Measurements from ENCODE around the gene RFPL1.
"Not testable (repeated sequence)": the region's sequence is repeated elsewhere in the genome, so short reads cannot be mapped to it uniquely, and the experiment has no call there.

Gene RFPL1

GRCh38 chr22:29487426-29487986 is 49.1 kb downstream of the RFPL1 start:
- no peak overlapping the region for H3K4me3 ChIP-seq (ENCODE audit: low read depth, low read length)
- no peaks in the 10 kb centered on the region for H3K36me3 ChIP-seq (replicated peaks)
- no peak for TF ChIP-seq CTCF (IDR thresholded peaks at IDR 0.05; ENCODE audit: low read depth, low read length, missing control alignments)
- in situ Hi-C loops (cut with HindIII; ENCODE audit: low pct_ligation_motif_present, low sequenced_read_pairs) = no loop called here
- H3K27me3 ChIP-seq (replicated peaks) = no peaks in the 10 kb centered on the region
- H3K27ac ChIP-seq = no peak overlapping the region
- no peak for DNase-seq

- H3K27me3 ChIP-seq (replicated peaks); H3K27ac ChIP-seq; in situ Hi-C loops (cut with HindIII; ENCODE audit: low pct_ligation_motif_present, low sequenced_read_pairs); DNase-seq; H3K4me3 ChIP-seq (ENCODE audit: low read depth, low read length); H3K36me3 ChIP-seq (replicated peaks): not testable (repeated sequence)
Observed at GRCh38 chr22:29489127-29489780, 50.9 kb downstream of the RFPL1 start.

- no peak for DNase-seq
- in situ Hi-C loops (cut with HindIII; ENCODE audit: low pct_ligation_motif_present, low sequenced_read_pairs) = no loop called here
Observed at GRCh38 chr22:29491012-29491411, 52.6 kb downstream of the RFPL1 start.

More at GRCh38 chr22:29491012-29491411, 52.6 kb downstream of the RFPL1 start:
- Histone ChIP-seq H3K27me3 (replicated peaks) (no peaks in the 10 kb centered on the region), H3K36me3 (replicated peaks) (no peaks in the 10 kb centered on the region), H3K4me3 (ENCODE audit: low read depth, low read length) (no peak overlapping the region), H3K27ac (no peak overlapping the region)
- no peak for TF ChIP-seq CTCF (IDR thresholded peaks at IDR 0.05; ENCODE audit: low read depth, low read length, missing control alignments)
